GM21723 (cell line): ENCODE measurements around the gene HOXA7.

Source experiments
- ATAC-seq: cut with Tn5 transposase; IDR thresholded peaks from one replicate; pipeline ENCODE4 v1.9.1; 2021; ENCODE audit warnings: mild to moderate bottlenecking, moderate library complexity; ENCODE audit not compliant: unreplicated experiment

The HOXA7 gene

GRCh38 chr7:27148756-27149641 is 7.5 kb downstream of the HOXA7 start:
- no peak for ATAC-seq

GRCh38 chr7:27148031-27148755 is 8.3 kb downstream of the HOXA7 start:
- ATAC-seq, result no peak

- ATAC-seq, result no peak
Measured at GRCh38 chr7:27147199-27148030, 9.1 kb downstream of the HOXA7 start, which contains the start of gene HOXA6. HOXA6 (minus strand) TSS chr7:27147774; CDS start chr7:27147749, 25 bp downstream.

GRCh38 chr7:27146491-27147198 is 9.8 kb downstream of the HOXA7 start:
- ATAC-seq, result no peak

GRCh38 chr7:27145914-27146412 is 10.5 kb downstream of the HOXA7 start:
- no peak for ATAC-seq

- ATAC-seq, result no peak
Measured at GRCh38 chr7:27145165-27145913, 11.1 kb downstream of the HOXA7 start.

- no peak for ATAC-seq
Measured at GRCh38 chr7:27144781-27145164, 11.7 kb downstream of the HOXA7 start.

GRCh38 chr7:27143950-27144780 is 12.3 kb downstream of the HOXA7 start:
- ATAC-seq, result no peak

GRCh38 chr7:27143023-27143949 is 13.2 kb downstream of the HOXA7 start, which contains the start of gene HOXA5:
HOXA5 (minus strand) TSS chr7:27143681; CDS start chr7:27143607, 74 bp downstream.
- no peak for ATAC-seq

- ATAC-seq, result no peak
Measured at GRCh38 chr7:27142580-27143022, 13.9 kb downstream of the HOXA7 start.

- no peak for ATAC-seq
Measured at GRCh38 chr7:27141923-27142579, 14.4 kb downstream of the HOXA7 start.

GRCh38 chr7:27141137-27141922 is 15.1 kb downstream of the HOXA7 start:
- no peak for ATAC-seq

GRCh38 chr7:27140126-27140857 is 16.2 kb downstream of the HOXA7 start:
- ATAC-seq, result no peak

GRCh38 chr7:27139334-27140125 is 16.9 kb downstream of the HOXA7 start:
- ATAC-seq, result no peak

GRCh38 chr7:27138985-27139333 is 17.5 kb downstream of the HOXA7 start:
- ATAC-seq, result no peak
